Measurements from ENCODE around the gene ATP6V1F.

Gene ATP6V1F

DNA sequence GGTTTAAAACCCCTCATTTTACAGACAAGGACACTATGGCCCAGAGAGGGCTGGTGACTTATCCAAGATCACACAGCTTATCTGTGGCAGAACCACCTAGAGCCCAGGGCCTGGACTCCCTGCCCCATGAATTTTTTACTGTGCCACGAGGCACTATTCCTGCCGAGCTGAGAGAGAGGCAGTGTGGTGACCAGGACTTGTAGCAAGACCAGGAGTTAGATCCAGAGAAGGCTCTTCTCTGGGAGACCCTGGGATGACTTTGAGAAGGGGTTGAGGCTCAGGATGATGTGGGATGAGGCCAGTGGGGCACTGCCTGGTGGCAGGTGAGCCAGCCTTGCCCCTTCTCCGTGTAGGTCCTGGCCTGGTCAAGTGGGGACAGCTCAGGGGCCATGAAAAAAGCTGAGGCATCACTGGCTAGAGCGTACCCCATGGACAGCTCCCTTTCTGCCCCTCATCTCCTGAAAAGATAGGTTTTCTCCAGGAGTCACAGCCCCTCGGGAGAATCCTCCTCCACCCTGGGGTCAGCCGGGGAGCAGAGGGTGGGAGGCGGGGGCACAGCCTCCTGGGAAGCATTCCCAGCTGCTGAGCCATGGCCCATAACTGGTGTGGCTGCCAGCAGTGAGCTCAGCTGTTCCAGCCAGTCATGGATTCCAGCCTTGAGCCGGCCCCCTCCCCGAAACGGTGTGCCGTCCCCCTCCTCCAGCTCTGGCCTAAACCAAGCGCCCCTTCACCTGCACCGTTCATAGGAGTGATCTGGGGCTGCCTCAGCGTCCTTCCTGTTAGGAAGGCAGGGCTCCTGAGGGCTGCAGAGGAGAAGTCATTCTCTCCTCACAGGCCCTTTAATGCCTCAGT, 26.6 kb upstream of the ATP6V1F start:
- no peak for DNase-seq

- no peak for DNase-seq
Measured at GRCh38 chr7:128836729-128837348, 25.8 kb upstream of the ATP6V1F start.

DNA sequence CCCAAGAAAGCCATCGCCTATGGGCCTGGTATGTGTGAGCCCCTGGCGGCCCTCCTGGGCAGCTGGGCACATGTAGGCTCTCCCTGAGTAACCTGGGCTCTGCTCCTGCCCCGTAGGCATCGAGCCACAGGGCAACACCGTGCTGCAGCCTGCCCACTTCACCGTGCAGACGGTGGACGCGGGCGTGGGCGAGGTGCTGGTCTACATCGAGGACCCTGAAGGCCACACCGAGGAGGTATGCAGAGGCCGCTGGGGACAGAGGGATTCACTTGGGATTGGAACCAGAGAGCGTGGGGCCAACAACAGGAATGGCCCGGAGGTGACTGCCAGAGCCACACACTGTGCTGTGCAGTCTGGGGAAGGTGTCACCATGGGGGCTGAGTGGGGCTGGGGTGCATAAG, 25.1 kb upstream of the ATP6V1F start:
- no peak for DNase-seq

- no peak for DNase-seq
Measured at GRCh38 chr7:128838109-128838779, 24.4 kb upstream of the ATP6V1F start.

- no peak for DNase-seq
Measured at GRCh38 chr7:128838981-128839731, 23.5 kb upstream of the ATP6V1F start.

- no peak for DNase-seq
Measured at GRCh38 chr7:128839751-128840177, 22.9 kb upstream of the ATP6V1F start.

GRCh38 chr7:128840326-128841170, 22.1 kb upstream of the ATP6V1F start:
- DNase-seq: no peak

GRCh38 chr7:128841171-128841690, 21.4 kb upstream of the ATP6V1F start:
- DNase-seq: no peak

DNA sequence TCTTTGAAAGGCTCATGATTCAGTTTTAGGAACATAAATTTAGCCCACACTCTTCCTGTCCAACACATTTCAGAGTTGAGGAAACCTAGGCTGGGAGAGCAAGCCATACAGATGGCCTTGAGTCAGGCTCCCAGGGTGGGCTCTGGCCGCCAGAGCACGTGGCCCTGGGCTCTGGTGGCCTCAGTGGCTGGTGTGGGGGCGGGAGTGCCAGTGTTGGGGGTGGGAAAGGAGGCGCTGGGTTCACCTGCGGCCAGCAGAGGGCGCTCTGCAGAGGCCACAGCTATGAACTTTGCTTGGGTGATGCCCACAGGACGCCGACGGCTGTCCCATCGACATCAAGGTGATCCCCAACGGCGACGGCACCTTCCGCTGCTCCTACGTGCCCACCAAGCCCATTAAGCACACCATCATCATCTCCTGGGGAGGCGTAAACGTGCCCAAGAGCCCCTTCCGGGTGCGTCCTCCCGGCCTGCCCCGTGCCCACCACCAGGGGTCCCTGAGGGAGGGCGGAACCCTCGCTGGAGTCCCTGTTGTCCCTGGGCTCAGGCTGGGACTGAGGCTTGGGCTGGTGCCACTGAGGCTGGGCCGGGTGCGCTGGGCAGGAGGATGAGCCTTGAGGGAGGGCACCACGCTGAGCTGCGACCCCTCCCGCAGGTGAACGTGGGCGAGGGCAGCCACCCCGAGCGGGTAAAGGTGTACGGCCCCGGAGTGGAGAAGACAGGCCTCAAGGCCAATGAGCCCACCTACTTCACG, 20.6 kb upstream of the ATP6V1F start:
- DNase-seq: peak; percentile 64

- no peak for DNase-seq
Measured at GRCh38 chr7:128842674-128843641, 19.7 kb upstream of the ATP6V1F start.

- no peak for DNase-seq
Measured at GRCh38 chr7:128843938-128844621, 18.6 kb upstream of the ATP6V1F start.

- DNase-seq: no peak
Measured at GRCh38 chr7:128844777-128845311, 17.8 kb upstream of the ATP6V1F start.

DNA sequence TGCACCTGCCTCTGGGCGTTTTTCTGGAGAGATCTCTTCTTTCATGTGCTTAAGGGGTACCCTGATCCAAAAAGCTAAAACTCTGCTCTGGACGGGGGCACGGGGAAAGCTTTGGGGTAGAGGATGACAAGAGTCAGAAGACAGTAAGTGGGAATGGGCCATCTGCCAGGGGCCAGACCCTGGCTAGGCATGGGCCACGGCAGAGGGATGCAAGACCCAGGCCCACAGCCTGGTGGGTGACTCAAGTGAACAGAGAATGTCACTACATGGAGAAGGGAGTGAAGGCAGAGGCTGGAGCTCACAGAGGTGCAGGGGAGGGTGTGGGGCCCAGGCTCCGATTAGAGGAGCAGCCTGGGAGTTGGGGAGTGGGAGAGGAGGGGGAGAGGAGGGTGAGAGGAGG, 17.2 kb upstream of the ATP6V1F start:
- no peak for DNase-seq

- DNase-seq: no peak
Measured at GRCh38 chr7:128845987-128846386, 16.7 kb upstream of the ATP6V1F start.

GRCh38 chr7:128846781-128847444, 15.7 kb upstream of the ATP6V1F start:
- DNase-seq: no peak

GRCh38 chr7:128847721-128848211, 14.9 kb upstream of the ATP6V1F start:
- no peak for DNase-seq

- DNase-seq: no peak
Measured at GRCh38 chr7:128848289-128849155, 14.1 kb upstream of the ATP6V1F start.

Data from activated T-cell treated with anti-CD3 and anti-CD28 coated beads, Interleukin-2, amount 50 U/mL, for 1 hour (primary cell).